SK-MEL-5 (cell line): Measurements from ENCODE around the gene ANO10. TPM values are rescaled to one million over a fixed set of nuclear protein-coding genes. Genes with fewer than 3 reads are reported as not detected.
"Not testable (repeated sequence)": the region's sequence is repeated elsewhere in the genome, so short reads cannot be mapped to it uniquely, and the experiment has no call there.

Source experiments
- DNase-seq: peaks from one replicate; pipeline ENCODE4 v3.0.0-alpha.2; 2016; ENCODE audit warnings: low read depth, low spot score
- in situ Hi-C: cut with HindIII; loops from 2 replicates; pipeline ENCODE4 v1.10.0; 2016; ENCODE audit warnings: low sequenced_read_pairs, high pct_unique_total_duplicates, low pct_unique_long_range_greater_than_20kb
- total RNA-seq: library from RNA; depleted of rRNA; stranded (reverse); fragments of >200 nt; shearing (Covaris generic); gene quantifications from 2 replicates; pipeline ENCODE4 v1.2.3, GENCODE V29; 2014

The ANO10 gene
- total RNA-seq, 1 experiment from 2014 or later, result 16.1 TPM

DNA sequence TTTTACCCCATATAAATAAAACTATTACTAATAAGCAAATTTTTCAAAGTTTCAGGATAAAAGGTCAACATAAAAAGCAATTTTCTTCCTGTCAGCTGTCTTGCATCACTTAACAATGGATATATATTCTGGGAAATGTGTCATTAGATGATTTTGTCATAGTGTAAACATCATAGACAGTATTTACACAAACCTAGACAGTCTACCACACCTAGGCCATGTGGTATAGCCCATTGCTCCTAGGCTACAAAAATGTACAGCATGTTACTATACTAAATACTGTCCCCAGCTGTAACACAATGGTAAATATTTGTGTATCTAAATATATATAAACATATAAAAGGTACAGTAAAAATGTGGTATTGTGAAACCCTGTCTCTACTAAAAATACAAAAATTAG, 156.7 kb downstream of the ANO10 start:
- in situ Hi-C loops, result no loop called here

DNA sequence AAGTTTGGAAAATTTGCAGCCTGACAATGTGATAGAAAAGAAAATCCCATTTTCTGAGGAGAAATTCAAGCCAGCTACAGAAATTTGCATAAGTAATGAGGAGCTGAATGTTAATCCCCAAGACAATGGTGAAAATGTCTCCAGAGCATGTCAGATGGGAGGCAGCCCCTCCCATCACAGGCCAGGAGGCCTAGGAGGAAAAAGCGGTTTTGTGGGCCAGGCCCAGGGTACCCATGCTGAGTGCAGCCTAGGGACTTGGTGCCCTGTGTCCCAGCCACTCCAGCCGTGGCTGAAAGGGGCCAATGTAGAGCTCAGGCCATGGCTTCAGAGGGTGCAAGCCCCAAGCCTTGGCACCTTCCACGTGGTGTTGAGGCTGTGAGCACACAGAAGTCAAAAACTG, 159.2 kb downstream of the ANO10 start:
- in situ Hi-C loops, DNase-seq: not testable (repeated sequence)

More for the DNA sequence above, 156.7 kb downstream of the ANO10 start:
- no peak for DNase-seq

DNA sequence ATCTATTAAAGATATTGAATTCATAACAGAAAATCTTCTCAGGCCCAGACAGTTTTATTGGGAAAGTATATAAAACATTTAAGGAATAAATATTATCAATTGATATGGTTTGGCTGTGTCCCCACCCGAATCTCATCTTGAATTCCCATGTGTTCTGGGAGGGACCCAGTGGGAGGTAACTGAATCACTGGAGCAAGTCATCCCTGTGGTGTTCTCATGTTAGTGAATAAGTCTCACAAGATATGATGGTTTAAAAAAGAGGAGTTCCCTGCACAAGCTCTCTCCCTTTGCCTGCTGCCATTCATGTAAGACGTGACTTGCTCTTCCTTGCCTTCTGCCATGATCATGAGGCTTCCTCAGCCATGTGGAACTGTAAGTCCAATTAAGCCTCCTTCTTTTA, 160.5 kb downstream of the ANO10 start:
- in situ Hi-C loops, result no loop called here
- no peak for DNase-seq

DNA sequence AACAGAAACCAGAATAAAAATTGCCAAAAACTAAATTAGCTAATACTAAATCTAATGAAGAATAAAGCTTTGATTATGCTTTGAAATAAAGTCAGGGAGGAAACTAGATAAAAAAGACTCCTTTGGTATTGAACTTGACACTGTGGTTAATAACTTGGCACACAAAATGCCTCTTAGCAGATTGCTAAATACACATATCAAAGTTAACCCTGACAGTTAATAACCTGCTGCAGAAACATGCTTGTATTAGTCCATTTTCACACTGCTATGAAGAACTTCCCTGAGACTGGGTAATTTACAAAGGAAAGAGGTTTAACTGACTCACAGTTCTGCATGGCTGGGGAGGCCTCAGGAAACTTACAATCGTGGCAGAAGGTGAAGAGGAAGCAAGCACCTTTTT, 164.8 kb downstream of the ANO10 start:
- DNase-seq, in situ Hi-C loops: not testable (repeated sequence)

DNA sequence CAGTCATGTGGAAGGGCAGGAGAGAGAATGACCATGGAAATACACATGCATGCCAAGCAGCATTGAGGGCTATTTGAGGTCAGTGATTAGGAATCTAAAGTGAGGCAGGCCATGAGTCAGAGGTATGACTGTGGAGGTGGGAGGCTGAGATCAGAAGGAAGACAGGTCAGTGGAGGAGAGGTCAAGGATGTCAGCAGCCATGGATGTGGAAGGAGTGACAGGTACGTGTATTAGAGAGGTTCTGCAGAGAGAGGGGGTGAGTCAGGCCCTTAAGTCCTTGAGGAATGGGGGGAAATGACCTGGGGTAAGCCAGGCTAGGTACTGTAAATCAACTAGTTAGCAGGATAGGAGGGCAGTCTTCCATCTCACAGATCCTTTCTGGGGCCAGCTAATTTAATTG, 166.6 kb downstream of the ANO10 start:
- DNase-seq, result no peak

DNA sequence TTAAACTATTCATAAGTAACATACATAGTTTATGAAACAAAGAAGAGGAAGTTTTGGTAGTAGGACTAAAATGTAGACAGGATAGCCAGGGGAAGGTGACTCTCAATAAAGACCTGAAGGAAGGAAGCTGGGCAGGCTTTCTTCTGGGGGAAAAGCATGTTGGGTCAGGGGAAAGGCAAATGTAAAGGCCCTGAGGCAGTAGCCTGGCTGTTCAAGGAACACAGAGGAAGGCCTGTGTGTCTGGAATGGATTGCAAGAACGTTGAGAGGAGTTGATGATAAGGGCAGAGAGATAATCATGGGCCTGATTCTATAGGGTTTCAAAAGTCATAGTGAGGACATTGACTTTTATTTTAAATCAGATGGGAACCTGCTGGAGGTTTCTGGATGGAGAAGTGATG, 167.8 kb downstream of the ANO10 start:
- peak; percentile 8 for DNase-seq
- in situ Hi-C loops, result no loop called here

More for the DNA sequence above, 166.6 kb downstream of the ANO10 start:
- in situ Hi-C loops, result no loop called here

DNA sequence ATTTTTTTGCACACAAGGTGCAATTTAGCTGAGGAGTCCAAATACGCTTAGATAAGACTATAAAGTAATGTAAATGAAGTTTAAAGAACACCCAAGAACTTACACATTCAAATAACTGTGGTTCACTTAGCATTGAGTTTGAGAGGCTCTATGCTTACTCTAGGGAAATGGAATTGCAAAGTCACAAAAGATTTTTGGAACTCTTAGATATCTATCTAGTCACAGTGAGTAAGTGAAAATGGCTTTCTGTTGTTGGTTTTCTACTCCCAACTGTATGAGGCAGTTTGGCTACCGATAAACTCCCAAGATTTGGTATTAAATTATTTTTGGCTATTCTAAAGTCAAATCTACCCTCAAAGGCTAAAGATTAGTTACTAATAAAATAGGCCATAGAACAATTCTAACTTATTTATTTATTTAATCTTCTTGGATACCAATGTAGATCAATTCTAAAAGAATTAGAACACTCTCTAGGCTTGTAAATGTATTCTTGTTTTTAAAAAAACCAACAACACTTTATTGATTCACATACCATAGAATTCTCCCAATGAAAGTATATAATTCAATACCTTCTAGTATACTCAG, 170.0 kb downstream of the ANO10 start:
- no peak for DNase-seq
- in situ Hi-C loops, result no loop called here

DNA sequence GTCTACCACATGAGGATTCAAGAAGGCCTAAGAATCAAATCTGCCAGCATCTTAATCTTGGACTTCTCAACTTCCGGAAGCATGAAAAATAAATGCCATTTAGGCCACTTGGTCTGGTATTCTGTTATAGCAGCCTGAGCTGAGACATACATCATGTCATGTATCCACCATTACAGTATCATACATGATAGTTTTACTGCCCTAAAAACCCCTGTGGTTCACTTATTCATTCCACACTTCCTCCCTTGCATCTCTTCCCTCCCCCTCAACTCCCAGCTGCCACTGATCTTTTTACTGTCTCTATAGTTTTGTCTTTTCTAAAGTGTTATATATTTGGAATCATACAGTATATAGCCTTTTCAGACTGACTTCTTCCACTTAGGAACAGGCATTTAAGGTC, 173.7 kb downstream of the ANO10 start:
- in situ Hi-C loops, result no loop called here
- no peak for DNase-seq

DNA sequence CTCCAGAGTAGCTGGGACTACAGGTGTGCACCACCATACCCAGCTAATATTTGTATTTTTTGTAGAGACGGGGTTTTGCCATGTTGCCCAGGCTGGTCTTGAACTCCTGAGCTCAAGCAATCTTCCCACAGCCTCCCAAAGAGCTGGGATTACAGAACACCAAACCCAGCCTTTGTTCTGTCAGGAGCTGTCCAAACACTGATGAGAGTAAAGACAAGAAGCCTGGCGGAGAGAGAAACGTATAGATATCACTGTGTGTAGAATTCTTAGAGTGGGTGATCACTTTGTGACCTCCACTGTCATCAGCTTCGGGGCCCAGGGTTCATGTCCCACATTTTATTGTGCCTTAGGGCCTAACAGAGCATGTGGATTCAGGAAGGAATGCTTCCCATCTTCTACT, 176.0 kb downstream of the ANO10 start:
- DNase-seq, result no peak
- in situ Hi-C loops, result no loop called here

DNA sequence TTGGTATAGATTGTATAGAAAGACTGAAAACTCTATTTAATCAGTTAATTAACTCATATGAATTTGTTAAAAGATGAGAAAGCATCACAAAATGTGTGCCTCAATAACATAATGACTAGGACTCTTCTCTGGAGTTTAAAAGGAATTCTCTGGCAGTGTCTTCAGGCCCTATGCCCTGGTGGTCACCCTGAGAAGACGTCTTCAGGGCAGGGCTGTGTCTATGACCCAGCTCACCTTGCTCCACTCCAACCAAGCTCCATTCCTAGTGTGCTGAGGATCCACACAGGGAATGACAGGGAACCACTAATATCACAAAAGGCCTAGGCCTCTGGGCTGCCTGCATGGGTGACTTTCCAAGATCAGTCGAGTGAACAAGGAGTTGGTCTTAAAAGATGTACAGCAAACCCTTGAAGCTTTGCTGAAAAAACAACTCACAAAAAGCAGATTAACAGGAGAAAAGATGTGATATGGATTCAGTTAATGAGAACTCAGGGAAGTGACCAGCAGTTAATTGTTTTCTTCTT, 178.9 kb downstream of the ANO10 start:
- in situ Hi-C loops, result no loop called here
- no peak for DNase-seq

DNA sequence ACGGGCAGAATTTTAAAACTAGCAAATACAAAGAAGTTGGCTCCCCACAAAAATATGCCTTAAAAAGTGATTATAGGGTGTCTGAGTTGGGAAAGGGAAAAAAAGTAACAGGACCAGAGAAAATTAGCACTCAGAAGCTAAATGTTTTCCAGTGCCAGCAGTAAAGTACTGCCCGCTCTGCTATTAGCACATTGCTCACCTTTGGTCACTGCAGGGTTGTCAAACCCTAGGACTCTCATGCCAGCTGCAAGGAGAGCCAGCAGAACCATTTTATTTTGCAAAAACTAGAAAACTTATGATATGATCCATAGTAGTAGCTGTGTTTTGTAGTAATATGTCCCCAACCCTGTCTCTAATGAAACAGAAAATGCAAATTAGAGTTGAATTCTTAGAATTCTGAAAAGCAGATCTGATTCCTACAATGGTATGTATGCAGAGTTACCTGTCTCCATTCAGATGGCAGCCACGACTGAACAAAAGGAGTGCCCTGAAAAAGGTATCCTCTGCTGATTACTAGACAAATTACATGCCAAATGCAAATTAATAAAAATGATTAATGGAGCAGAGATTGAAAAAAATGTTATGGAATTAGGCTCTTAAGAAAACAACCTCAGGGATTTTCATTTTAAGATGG, 185.2 kb downstream of the ANO10 start:
- DNase-seq, result no peak
- in situ Hi-C loops, result no loop called here

DNA sequence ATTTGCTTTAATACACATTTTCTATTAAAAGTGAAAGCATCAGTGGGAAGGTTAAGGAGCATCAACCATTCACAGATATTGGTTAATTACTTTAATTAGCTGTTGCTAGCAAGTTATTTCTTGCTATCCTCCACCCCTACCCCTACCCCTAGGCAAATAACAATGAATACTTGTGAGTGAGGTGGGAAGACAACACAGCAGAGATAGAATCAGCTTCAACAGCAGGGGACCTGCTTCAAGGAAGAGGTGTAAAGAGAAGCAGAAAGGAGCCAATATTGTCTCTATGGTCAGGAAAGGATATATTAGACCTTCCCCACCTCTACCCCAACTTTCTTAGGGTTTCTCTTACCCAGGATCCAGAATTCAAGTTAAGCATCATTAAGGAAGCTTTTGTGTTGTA, 186.1 kb downstream of the ANO10 start:
- in situ Hi-C loops, result no loop called here

DNA sequence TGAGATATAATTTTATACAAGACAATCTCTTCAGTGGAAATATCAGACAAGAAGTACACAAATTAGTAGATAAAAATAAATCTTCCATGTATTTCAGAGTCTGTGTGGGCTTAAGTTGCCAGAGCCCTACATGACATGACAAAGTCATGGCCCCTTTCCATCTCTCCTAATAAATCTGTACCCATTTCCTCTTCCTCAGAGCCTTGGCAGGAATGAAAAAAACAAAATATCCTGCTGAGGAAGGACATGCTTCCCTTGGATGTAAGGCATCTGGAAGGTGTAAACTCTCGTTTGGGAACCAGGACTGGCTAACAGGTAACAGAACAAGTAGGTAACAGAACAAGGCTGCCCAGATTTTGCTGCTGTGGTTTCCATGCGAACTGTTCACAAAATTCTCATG, 187.4 kb downstream of the ANO10 start:
- in situ Hi-C loops, result no loop called here
- no peak for DNase-seq

More for the DNA sequence above, 186.1 kb downstream of the ANO10 start:
- no peak for DNase-seq

DNA sequence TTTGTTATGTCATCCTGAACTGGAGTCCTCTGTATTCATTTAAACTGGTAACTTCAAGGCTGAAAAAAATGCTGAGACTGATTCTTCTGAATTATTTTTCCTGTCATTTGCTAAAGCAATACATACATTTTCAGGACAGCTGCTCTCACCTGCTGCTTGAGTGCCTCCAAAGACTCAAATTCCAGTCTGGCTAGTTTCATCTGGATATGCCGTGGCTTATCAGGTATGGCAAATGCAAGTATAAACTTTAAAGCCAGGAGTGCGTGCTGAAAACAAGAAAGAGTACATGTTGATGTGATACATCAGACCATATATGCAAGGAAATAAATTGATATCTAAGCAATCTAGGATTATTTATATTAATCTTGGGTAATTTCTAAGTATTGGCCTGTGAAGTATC, 189.3 kb downstream of the ANO10 start:
- in situ Hi-C loops, result no loop called here
- no peak for DNase-seq

DNA sequence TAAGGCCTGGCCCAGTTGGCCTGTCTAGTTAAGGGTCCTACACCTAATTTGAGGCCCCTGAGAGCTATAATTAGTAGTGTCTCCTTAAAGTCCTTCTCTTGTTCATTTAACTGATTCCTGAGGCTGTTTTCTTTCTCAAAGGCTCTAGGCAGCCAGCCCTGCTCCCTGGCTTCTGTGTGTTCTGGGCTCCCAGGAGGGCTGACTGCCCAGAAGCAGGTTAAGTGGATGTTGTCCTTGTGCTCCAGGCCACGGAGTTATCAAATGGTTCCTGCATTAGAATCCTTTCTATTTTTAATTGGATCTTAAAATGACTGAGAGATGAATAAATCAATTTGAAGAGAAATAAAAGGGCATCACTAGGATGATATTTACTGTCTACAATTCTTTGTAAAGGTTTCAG, 195.4 kb downstream of the ANO10 start:
- in situ Hi-C loops, result no loop called here
- DNase-seq, result no peak

DNA sequence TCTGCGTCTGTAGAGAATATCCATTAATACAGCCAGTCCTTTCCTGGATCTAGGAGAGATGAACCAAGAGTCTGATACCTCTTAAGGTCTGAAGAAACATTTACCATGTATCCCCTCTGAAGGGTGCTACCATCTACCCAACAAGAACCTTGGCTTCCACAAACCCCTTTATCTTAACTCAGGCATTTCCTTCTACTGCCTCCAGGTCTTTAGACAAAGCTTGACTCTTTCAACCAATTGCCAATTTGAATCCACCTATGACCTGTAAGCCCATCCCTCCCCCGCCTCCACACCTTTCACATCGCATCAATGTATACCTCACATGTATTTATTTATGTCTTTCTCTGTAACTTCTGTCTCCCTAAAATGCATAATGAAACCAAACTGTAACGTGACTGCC, 196.0 kb downstream of the ANO10 start:
- in situ Hi-C loops, result no loop called here
- DNase-seq, result no peak

DNA sequence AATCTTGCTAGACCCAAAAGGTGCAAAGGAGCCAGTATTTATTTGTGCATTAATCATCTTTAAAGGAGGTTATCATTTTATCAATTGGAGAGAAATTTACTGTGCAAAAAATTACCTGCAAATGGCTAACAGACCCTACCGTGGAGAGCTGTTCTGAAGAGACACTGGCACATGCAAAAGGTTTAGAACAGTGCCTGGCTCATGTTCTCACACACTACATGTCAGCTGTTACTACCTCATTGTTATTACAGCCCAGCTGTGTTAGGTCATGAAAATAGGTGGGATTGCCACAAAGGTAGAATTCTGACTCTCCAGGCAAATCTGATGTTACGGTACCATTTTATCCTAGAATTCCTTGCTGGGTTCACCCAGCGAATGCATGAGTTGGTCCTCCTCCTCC, 198.2 kb downstream of the ANO10 start:
- in situ Hi-C loops, result no loop called here
- DNase-seq, result no peak

DNA sequence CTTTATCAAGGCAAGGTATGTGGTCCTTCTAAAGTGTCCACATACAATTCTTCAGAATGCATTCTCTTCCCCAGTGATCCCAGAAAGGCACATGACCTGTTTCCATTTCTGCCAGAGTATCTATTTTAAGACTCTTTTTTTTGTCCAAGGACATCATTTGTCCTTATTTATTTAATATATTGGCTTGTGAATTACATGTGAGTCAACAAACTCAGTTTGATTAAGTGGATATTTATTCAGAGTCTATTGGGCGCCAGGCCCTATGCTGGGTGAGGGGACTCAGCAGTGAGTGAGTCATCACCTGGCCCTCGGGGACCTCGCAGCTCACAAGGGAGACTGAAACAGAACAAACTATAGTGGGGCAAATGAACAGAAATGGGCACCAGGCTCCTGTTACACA, 198.7 kb downstream of the ANO10 start:
- peak; percentile 30 for DNase-seq
- in situ Hi-C loops, result no loop called here

DNA sequence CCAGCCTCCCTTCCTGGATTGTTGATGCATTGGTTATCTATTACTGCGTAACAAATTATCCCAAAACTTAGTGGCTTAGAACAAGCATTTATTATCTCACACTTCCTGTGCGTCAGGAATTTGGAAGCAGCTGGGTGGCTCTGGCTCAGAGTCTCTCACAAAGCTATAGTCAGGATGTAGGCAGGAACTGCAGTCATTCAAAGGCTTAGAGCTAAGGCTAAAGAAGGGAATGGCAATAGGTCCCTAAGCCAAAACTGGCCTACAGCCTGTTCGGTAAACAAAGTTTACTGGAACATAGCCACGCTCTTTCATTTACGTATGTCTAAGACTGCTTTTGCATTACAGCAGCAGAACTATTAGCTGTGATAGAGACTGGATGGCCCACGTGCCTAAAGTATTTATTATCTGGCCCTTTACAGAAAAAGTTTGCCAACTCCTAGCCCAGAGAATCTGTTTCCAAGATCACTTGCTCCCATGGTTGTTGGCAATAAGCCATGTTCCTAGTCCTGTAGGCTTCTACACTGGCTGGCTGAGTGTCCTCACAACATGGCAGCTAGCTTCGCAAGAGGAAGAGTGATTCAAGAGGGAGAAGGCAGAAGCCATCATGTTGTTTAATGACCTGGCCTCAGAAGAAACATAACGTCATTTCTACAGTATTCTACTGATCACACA, 203.1 kb downstream of the ANO10 start:
- no peak for DNase-seq
- in situ Hi-C loops, result no loop called here
